ENCODE data around the gene PDXDC1.
"Not testable (repeated sequence)": the region's sequence is repeated elsewhere in the genome, so short reads cannot be mapped to it uniquely, and the experiment has no call there.

Gene PDXDC1

GRCh38 chr16:15038689-15039088 lies 63.9 kb downstream of the PDXDC1 start:
- no peak for DNase-seq (ENCODE audit: low read depth)

GRCh38 chr16:15041271-15042004 lies 66.6 kb downstream of the PDXDC1 start:
- peak; percentile 82 for DNase-seq (ENCODE audit: low read depth)

- DNase-seq (ENCODE audit: low read depth): no peak
Observed at GRCh38 chr16:15043344-15043743, 68.5 kb downstream of the PDXDC1 start.

GRCh38 chr16:15044286-15044685 lies 69.5 kb downstream of the PDXDC1 start:
- no peak for DNase-seq (ENCODE audit: low read depth)

GRCh38 chr16:15045270-15045669 lies 70.4 kb downstream of the PDXDC1 start:
- not testable (repeated sequence) for DNase-seq (ENCODE audit: low read depth)

GRCh38 chr16:15046692-15047376 lies 72.0 kb downstream of the PDXDC1 start:
- no peak for DNase-seq (ENCODE audit: low read depth)

- DNase-seq (ENCODE audit: low read depth): no peak
Observed at GRCh38 chr16:15049581-15050180, 74.9 kb downstream of the PDXDC1 start.

GRCh38 chr16:15050440-15050839 lies 75.6 kb downstream of the PDXDC1 start:
- DNase-seq (ENCODE audit: low read depth): not testable (repeated sequence)

GRCh38 chr16:15051387-15051951 lies 76.6 kb downstream of the PDXDC1 start:
- DNase-seq (ENCODE audit: low read depth): no peak

- DNase-seq (ENCODE audit: low read depth): no peak
Observed at GRCh38 chr16:15052747-15053476, 78.1 kb downstream of the PDXDC1 start.

- DNase-seq (ENCODE audit: low read depth): no peak
Observed at GRCh38 chr16:15053904-15054303, 79.1 kb downstream of the PDXDC1 start.

- no peak for DNase-seq (ENCODE audit: low read depth)
Observed at GRCh38 chr16:15054357-15055140, 79.7 kb downstream of the PDXDC1 start.

- no peak for DNase-seq (ENCODE audit: low read depth)
Observed at GRCh38 chr16:15055141-15056053, 80.6 kb downstream of the PDXDC1 start.

- no peak for DNase-seq (ENCODE audit: low read depth)
Observed at GRCh38 chr16:15057681-15058417, 83.0 kb downstream of the PDXDC1 start.

- DNase-seq (ENCODE audit: low read depth): no peak
Observed at GRCh38 chr16:15059324-15059723, 84.5 kb downstream of the PDXDC1 start.

- not testable (repeated sequence) for DNase-seq (ENCODE audit: low read depth)
Observed at GRCh38 chr16:15062085-15062810, 87.4 kb downstream of the PDXDC1 start.

- DNase-seq (ENCODE audit: low read depth): not testable (repeated sequence)
Observed at GRCh38 chr16:15065961-15066360, 91.1 kb downstream of the PDXDC1 start.

- not testable (repeated sequence) for DNase-seq (ENCODE audit: low read depth)
Observed at GRCh38 chr16:15066690-15067089, 91.9 kb downstream of the PDXDC1 start.

GRCh38 chr16:15071013-15071412 lies 96.2 kb downstream of the PDXDC1 start:
- DNase-seq (ENCODE audit: low read depth): not testable (repeated sequence)

All from stromal cell of bone marrow (primary cell).